ENCODE data around the gene NFS1.
"Not testable (repeated sequence)": the region's sequence is repeated elsewhere in the genome, so short reads cannot be mapped to it uniquely, and the experiment has no call there.

Gene NFS1

GRCh38 chr20:35718321-35718720 is 19.2 kb upstream of the NFS1 start:
- 78 to 100% methylated on average over 3 to 6 of the region's 8 CpGs for WGBS, 2 experiments (ENCODE audit: insufficient coverage in 2 of 2)
- H3K36me3 ChIP-seq (ENCODE audit: control insufficient read depth, insufficient read depth, low read length), result peaks cover 98% of the 10 kb centered on the region
- not testable (repeated sequence) for H3K27ac ChIP-seq (ENCODE audit: low read depth, low read length, severe bottlenecking); H3K9me3 ChIP-seq (ENCODE audit: control insufficient read depth, low read length); H3K4me1 ChIP-seq (ENCODE audit: control insufficient read depth, insufficient read depth, low read length, poor library complexity, severe bottlenecking); H3K4me3 ChIP-seq (ENCODE audit: extremely low read depth, insufficient read depth, low read length, poor library complexity, severe bottlenecking)

- no peaks in the 10 kb centered on the region for H3K9me3 ChIP-seq (ENCODE audit: control insufficient read depth, low read length)
- no peak overlapping the region for H3K4me3 ChIP-seq (ENCODE audit: extremely low read depth, insufficient read depth, low read length, poor library complexity, severe bottlenecking)
- H3K27ac ChIP-seq (ENCODE audit: low read depth, low read length, severe bottlenecking), result no peak overlapping the region
- H3K4me1 ChIP-seq (ENCODE audit: control insufficient read depth, insufficient read depth, low read length, poor library complexity, severe bottlenecking), result no peaks in the 10 kb centered on the region
- peaks cover 99% of the 10 kb centered on the region for H3K36me3 ChIP-seq (ENCODE audit: control insufficient read depth, insufficient read depth, low read length)
- 90 to 100% methylated on average over 1 to 2 of the region's 4 CpGs for WGBS, 2 experiments (ENCODE audit: insufficient coverage in 2 of 2)
Measured at GRCh38 chr20:35716330-35716729, 17.2 kb upstream of the NFS1 start.

- Histone ChIP-seq H3K36me3 (ENCODE audit: control insufficient read depth, insufficient read depth, low read length) (peaks cover 98% of the 10 kb centered on the region), H3K27ac (ENCODE audit: low read depth, low read length, severe bottlenecking) (no peak overlapping the region), H3K4me1 (ENCODE audit: control insufficient read depth, insufficient read depth, low read length, poor library complexity, severe bottlenecking) (no peaks in the 10 kb centered on the region), H3K9me3 (ENCODE audit: control insufficient read depth, low read length) (no peaks in the 10 kb centered on the region), H3K4me3 (ENCODE audit: extremely low read depth, insufficient read depth, low read length, poor library complexity, severe bottlenecking) (no peak overlapping the region)
- 80 to 100% methylated on average over 1 of the region's 2 CpGs for WGBS, 2 experiments (ENCODE audit: insufficient coverage in 2 of 2)
Measured at GRCh38 chr20:35715652-35716051, 16.5 kb upstream of the NFS1 start.

GRCh38 chr20:35714127-35714526 is 15.0 kb upstream of the NFS1 start:
- Histone ChIP-seq H3K9me3 (ENCODE audit: control insufficient read depth, low read length) (no peaks in the 10 kb centered on the region), H3K27ac (ENCODE audit: low read depth, low read length, severe bottlenecking) (no peak overlapping the region), H3K4me3 (ENCODE audit: extremely low read depth, insufficient read depth, low read length, poor library complexity, severe bottlenecking) (no peak overlapping the region), H3K36me3 (ENCODE audit: control insufficient read depth, insufficient read depth, low read length) (peaks cover 91% of the 10 kb centered on the region), H3K4me1 (ENCODE audit: control insufficient read depth, insufficient read depth, low read length, poor library complexity, severe bottlenecking) (no peaks in the 10 kb centered on the region)
- 100% methylated on average over 3 to 4 of the region's 4 CpGs for WGBS, 2 experiments (ENCODE audit: insufficient coverage in 2 of 2)

- 88 to 92% methylated on average over 4 of the region's 9 CpGs for WGBS, 2 experiments (ENCODE audit: insufficient coverage in 2 of 2)
- H3K4me1 ChIP-seq (ENCODE audit: control insufficient read depth, insufficient read depth, low read length, poor library complexity, severe bottlenecking); H3K27ac ChIP-seq (ENCODE audit: low read depth, low read length, severe bottlenecking); H3K9me3 ChIP-seq (ENCODE audit: control insufficient read depth, low read length); H3K4me3 ChIP-seq (ENCODE audit: extremely low read depth, insufficient read depth, low read length, poor library complexity, severe bottlenecking): not testable (repeated sequence)
- H3K36me3 ChIP-seq (ENCODE audit: control insufficient read depth, insufficient read depth, low read length), result peaks cover 81% of the 10 kb centered on the region
Measured at GRCh38 chr20:35713120-35713519, 14.0 kb upstream of the NFS1 start.

- no peaks in the 10 kb centered on the region for H3K4me1 ChIP-seq (ENCODE audit: control insufficient read depth, insufficient read depth, low read length, poor library complexity, severe bottlenecking)
- H3K27ac ChIP-seq (ENCODE audit: low read depth, low read length, severe bottlenecking), result no peak overlapping the region
- peaks cover 76% of the 10 kb centered on the region for H3K36me3 ChIP-seq (ENCODE audit: control insufficient read depth, insufficient read depth, low read length)
- no peaks in the 10 kb centered on the region for H3K9me3 ChIP-seq (ENCODE audit: control insufficient read depth, low read length)
- H3K4me3 ChIP-seq (ENCODE audit: extremely low read depth, insufficient read depth, low read length, poor library complexity, severe bottlenecking), result no peak overlapping the region
- WGBS, 2 experiments (ENCODE audit: insufficient coverage in 2 of 2), result 100% methylated on average over 1 of the region's 6 CpGs; no CpG with 5 or more reads in 1 of the 2 experiments
Measured at GRCh38 chr20:35711588-35712209, 12.5 kb upstream of the NFS1 start.

- H3K9me3 ChIP-seq (ENCODE audit: control insufficient read depth, low read length), result no peaks in the 10 kb centered on the region
- H3K4me1 ChIP-seq (ENCODE audit: control insufficient read depth, insufficient read depth, low read length, poor library complexity, severe bottlenecking), result no peaks in the 10 kb centered on the region
- H3K36me3 ChIP-seq (ENCODE audit: control insufficient read depth, insufficient read depth, low read length), result peaks cover 75% of the 10 kb centered on the region
- 93% methylated on average over 2 of the region's 6 CpGs; no CpG with 5 or more reads in 1 of the 2 experiments for WGBS, 2 experiments (ENCODE audit: insufficient coverage in 2 of 2)
- H3K27ac ChIP-seq (ENCODE audit: low read depth, low read length, severe bottlenecking), result no peak overlapping the region
- H3K4me3 ChIP-seq (ENCODE audit: extremely low read depth, insufficient read depth, low read length, poor library complexity, severe bottlenecking), result no peak overlapping the region
Measured at GRCh38 chr20:35710884-35711587, 11.9 kb upstream of the NFS1 start.

- no peak overlapping the region for H3K27ac ChIP-seq (ENCODE audit: low read depth, low read length, severe bottlenecking)
- H3K36me3 ChIP-seq (ENCODE audit: control insufficient read depth, insufficient read depth, low read length), result peaks cover 75% of the 10 kb centered on the region
- H3K4me1 ChIP-seq (ENCODE audit: control insufficient read depth, insufficient read depth, low read length, poor library complexity, severe bottlenecking), result no peaks in the 10 kb centered on the region
- H3K4me3 ChIP-seq (ENCODE audit: extremely low read depth, insufficient read depth, low read length, poor library complexity, severe bottlenecking), result no peak overlapping the region
- H3K9me3 ChIP-seq (ENCODE audit: control insufficient read depth, low read length), result no peaks in the 10 kb centered on the region
Measured at GRCh38 chr20:35710039-35710438, 10.9 kb upstream of the NFS1 start.

GRCh38 chr20:35709259-35709658 is 10.1 kb upstream of the NFS1 start:
- Histone ChIP-seq H3K4me3 (ENCODE audit: extremely low read depth, insufficient read depth, low read length, poor library complexity, severe bottlenecking) (no peak overlapping the region), H3K9me3 (ENCODE audit: control insufficient read depth, low read length) (no peaks in the 10 kb centered on the region), H3K27ac (ENCODE audit: low read depth, low read length, severe bottlenecking) (no peak overlapping the region), H3K36me3 (ENCODE audit: control insufficient read depth, insufficient read depth, low read length) (peaks cover 76% of the 10 kb centered on the region), H3K4me1 (ENCODE audit: control insufficient read depth, insufficient read depth, low read length, poor library complexity, severe bottlenecking) (no peaks in the 10 kb centered on the region)
- no CpG with 5 or more reads among the region's 1 CpG for WGBS, 2 experiments (ENCODE audit: insufficient coverage in 2 of 2)

GRCh38 chr20:35708502-35708901 is 9.3 kb upstream of the NFS1 start:
- Histone ChIP-seq H3K36me3 (ENCODE audit: control insufficient read depth, insufficient read depth, low read length) (peaks cover 76% of the 10 kb centered on the region), H3K4me1 (ENCODE audit: control insufficient read depth, insufficient read depth, low read length, poor library complexity, severe bottlenecking) (no peaks in the 10 kb centered on the region), H3K9me3 (ENCODE audit: control insufficient read depth, low read length) (no peaks in the 10 kb centered on the region), H3K27ac (ENCODE audit: low read depth, low read length, severe bottlenecking) (no peak overlapping the region), H3K4me3 (ENCODE audit: extremely low read depth, insufficient read depth, low read length, poor library complexity, severe bottlenecking) (no peak overlapping the region)
- WGBS, 2 experiments (ENCODE audit: insufficient coverage in 2 of 2), result 100% methylated on average over 1 of the region's 1 CpG; no CpG with 5 or more reads in 1 of the 2 experiments
